SH-SY5Y (cell line): ENCODE data around the gene NISCH.

Experiments used
- GATA2 ChIP-seq: IDR thresholded peaks from 2 replicates; pipeline ENCODE4 v1.6.1; 2011; ENCODE audit warnings: mild to moderate bottlenecking, low read depth, low read length
- GATA3 ChIP-seq: IDR thresholded peaks from 2 replicates; pipeline ENCODE4 v1.6.1; 2011; ENCODE audit warnings: low read depth, mild to moderate bottlenecking, low read length, moderate library complexity

The NISCH gene

GRCh38 chr3:52513281-52513680 is 57.9 kb downstream of the NISCH start:
- TF ChIP-seq GATA2 (no peak), GATA3 (no peak)

- no peak for TF ChIP-seq GATA2
- TF ChIP-seq GATA3: no peak
Observed at GRCh38 chr3:52514576-52514975, 59.2 kb downstream of the NISCH start.

- TF ChIP-seq GATA3 (no peak), GATA2 (no peak)
Observed at GRCh38 chr3:52515192-52515591, 59.8 kb downstream of the NISCH start.

DNA sequence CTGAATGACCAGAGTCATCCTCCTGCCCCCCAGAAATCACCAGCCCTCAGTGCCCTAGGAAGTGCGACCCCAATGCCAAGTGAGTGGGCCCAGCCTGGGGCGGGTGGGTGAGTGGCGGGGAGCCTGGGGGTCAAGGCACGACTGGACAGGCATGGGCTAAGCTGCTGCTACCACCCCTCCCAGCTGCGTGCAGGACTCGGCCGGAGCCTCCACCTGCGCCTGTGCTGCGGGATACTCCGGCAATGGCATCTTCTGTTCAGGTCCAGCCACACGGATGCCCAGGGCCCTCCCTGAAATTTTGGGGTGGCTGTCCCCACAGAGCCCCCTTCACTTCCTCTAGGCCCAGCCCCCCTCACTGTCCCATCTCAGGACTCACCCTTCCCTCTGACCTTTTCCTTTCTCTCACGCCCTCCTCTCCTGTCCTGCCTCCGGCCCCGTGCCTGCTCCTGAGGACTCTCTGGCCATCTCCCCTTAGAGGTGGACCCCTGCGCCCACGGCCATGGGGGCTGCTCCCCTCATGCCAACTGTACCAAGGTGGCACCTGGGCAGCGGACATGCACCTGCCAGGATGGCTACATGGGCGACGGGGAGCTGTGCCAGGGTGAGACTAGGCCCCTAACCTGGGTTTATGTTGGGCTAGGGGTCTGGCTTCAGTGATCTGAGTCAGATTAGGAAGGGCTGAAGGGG is 61.2 kb downstream of the NISCH start:
- TF ChIP-seq GATA2 (no peak), GATA3 (no peak)

DNA sequence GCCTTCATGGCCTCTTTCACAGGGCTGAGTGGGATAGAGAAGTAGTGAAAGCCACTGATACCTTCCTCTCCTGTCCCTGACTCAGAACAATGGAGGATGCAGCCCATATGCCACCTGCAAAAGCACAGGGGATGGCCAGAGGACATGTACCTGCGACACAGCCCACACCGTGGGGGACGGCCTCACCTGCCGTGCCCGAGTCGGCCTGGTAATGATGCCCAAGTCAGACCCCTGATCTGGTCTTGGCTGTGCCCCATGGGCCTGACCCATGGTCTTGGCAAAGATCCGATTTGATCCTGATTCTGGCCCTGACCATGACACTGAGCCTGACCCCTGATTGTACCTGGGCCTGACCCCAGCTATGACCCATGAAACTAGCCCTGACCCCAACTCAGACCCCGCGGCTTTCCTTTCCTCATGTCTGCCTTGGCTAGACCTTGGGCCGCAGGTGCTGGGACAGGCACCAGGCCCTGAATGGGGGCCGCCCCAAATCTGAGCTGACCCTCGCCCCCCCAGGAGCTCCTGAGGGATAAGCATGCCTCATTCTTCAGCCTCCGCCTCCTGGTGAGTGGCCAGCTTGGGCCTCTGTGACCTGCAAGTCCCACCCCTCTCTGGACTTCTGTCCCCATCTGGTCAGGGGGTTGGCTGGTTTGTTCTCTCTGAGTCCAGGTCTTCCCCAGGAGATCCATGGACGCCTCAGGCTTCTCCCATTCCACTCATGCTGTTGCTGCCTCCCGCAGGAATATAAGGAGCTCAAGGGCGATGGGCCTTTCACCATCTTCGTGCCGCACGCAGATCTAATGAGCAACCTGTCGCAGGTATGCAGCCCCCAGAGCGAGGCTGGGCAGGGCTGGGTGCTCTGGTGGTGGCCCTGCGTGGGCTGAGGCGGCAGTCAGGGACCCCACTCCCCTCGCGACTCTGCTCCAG is 62.7 kb downstream of the NISCH start:
- TF ChIP-seq GATA3 (no peak), GATA2 (no peak)

DNA sequence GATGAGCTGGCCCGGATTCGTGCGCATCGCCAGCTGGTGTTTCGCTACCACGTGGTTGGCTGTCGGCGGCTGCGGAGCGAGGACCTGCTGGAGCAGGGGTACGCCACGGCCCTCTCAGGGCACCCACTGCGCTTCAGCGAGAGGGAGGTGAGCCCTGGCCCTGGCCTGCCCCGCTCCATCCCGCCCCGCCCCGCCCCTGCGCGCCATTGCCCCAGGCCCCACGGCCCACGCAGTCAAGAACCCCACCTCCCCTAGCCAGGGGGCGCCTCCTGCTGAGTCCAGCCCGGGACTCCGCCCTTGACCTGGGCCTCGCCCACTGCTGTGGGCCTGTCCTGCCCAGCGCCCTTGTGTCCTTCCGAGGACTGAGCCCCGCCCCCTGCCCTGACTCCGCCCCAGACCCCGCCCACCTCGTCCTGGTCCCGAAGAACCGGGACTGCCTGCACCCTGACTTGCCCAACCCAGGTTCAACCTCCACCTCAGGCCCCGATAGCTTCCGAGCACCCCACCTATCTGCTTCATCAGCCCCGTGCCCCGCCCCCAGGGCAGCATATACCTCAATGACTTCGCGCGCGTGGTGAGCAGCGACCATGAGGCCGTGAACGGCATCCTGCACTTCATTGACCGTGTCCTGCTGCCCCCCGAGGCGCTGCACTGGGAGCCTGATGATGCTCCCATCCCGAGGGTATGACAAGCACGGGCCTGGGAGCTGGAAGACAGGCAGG is 63.5 kb downstream of the NISCH start:
- TF ChIP-seq GATA2 (no peak), GATA3 (no peak)

- no peak for TF ChIP-seq GATA3
- TF ChIP-seq GATA2: no peak
Observed at GRCh38 chr3:52519445-52520140, 64.2 kb downstream of the NISCH start.

GRCh38 chr3:52520141-52520667 is 64.8 kb downstream of the NISCH start:
- TF ChIP-seq GATA2 (no peak), GATA3 (no peak)

GRCh38 chr3:52520716-52521487 is 65.5 kb downstream of the NISCH start:
- TF ChIP-seq GATA3 (no peak), GATA2 (no peak)

- no peak for TF ChIP-seq GATA2
- no peak for TF ChIP-seq GATA3
Observed at GRCh38 chr3:52521488-52521824, 66.1 kb downstream of the NISCH start.

DNA sequence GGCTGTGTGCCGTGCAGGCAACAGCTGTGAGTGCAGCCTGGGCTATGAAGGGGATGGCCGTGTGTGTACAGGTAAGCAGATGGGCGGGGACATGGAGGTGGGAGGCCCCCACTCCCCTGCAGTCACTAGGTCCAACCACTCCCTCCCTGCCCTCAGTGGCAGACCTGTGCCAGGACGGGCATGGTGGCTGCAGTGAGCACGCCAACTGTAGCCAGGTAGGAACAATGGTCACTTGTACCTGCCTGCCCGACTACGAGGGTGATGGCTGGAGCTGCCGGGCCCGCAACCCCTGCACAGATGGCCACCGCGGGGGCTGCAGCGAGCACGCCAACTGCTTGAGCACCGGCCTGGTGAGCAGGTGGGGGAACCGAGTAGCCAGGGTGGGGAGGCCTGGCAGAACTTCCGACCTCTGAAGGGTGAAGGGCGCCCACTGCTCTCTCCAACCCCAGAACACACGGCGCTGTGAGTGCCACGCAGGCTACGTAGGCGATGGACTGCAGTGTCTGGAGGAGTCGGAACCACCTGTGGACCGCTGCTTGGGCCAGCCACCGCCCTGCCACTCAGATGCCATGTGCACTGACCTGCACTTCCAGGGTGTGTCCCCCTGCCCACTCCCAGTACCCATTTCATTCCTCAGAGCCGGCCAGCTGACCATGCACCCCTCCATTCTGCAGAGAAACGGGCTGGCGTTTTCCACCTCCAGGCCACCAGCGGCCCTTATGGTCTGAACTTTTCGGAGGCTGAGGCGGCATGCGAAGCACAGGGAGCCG is 66.7 kb downstream of the NISCH start:
- TF ChIP-seq GATA3 (no peak), GATA2 (no peak)

GRCh38 chr3:52522651-52523251 is 67.3 kb downstream of the NISCH start:
- TF ChIP-seq GATA2: no peak
- no peak for TF ChIP-seq GATA3
